K562 (cell line): ENCODE measurements around the gene PIK3C2B. TPM values are rescaled to one million over a fixed set of nuclear protein-coding genes. Genes with fewer than 3 reads are reported as not detected.

Experiments used
- DMBX1 ChIP-seq: fragments of 250-450 bp; sonication (Bioruptor Pico); IDR thresholded peaks from 2 replicates; pipeline ENCODE4 v1.8.0; 2022; ENCODE audit warnings: inconsistent platforms, mild to moderate bottlenecking, moderate library complexity, borderline replicate concordance
- FOXJ3 ChIP-seq: sonication (generic); formaldehyde crosslinking; IDR thresholded peaks from 2 replicates; pipeline ENCODE4 v1.4.0; 2020; ENCODE audit warnings: mild to moderate bottlenecking, missing genetic modification reagents
- GMEB1 ChIP-seq: fragments of 250-450 bp; sonication (Bioruptor Pico); IDR thresholded peaks from 2 replicates; pipeline ENCODE4 v1.4.0; 2020; ENCODE audit warnings: mild to moderate bottlenecking
- HMGN3 ChIP-seq: IDR thresholded peaks from 2 replicates; pipeline ENCODE4 v1.6.1; 2011; ENCODE audit warnings: borderline replicate concordance, low read depth, mild to moderate bottlenecking, mixed read lengths, low read length; ENCODE audit not compliant: insufficient read length; ENCODE audit errors: extremely low read depth
- KAT7 ChIP-seq: sonication (generic); formaldehyde crosslinking; IDR thresholded peaks from 2 replicates; pipeline ENCODE4 v1.8.0; 2022; ENCODE audit warnings: missing genetic modification reagents, mild to moderate bottlenecking, borderline replicate concordance
- MGA ChIP-seq: fragments of 450-650 bp; IDR thresholded peaks from 2 replicates; pipeline ENCODE4 v1.6.1; 2016; ENCODE audit warnings: mild to moderate bottlenecking, moderate library complexity
- NCOA6 ChIP-seq: fragments of 450-650 bp; IDR thresholded peaks from 2 replicates; pipeline ENCODE4 v1.6.1; 2017; ENCODE audit warnings: mild to moderate bottlenecking
- PCBP1 ChIP-seq: fragments of 200-400 bp; formaldehyde crosslinking; IDR thresholded peaks from 2 replicates; pipeline ENCODE4 v1.6.1; 2018; ENCODE audit warnings: mild to moderate bottlenecking, low read depth, low read length; ENCODE audit not compliant: poor library complexity, severe bottlenecking
- PHB ChIP-seq: fragments of 250-450 bp; sonication (Bioruptor Pico); IDR thresholded peaks from 2 replicates; pipeline ENCODE4 v1.5.0; 2021
- RNF219 ChIP-seq: fragments of 250-450 bp; sonication (Bioruptor Pico); IDR thresholded peaks from 2 replicates; pipeline ENCODE4 v1.5.0; 2022; ENCODE audit warnings: mild to moderate bottlenecking
- TARDBP ChIP-seq: fragments of 450-650 bp; IDR thresholded peaks from 2 replicates; pipeline ENCODE4 v1.6.1; 2016
- ZNF695 ChIP-seq: fragments of 450-650 bp; formaldehyde crosslinking; IDR thresholded peaks from 2 replicates; pipeline ENCODE4 v1.4.0; 2020; ENCODE audit warnings: mild to moderate bottlenecking, moderate library complexity
- polyA plus RNA-seq, 8 experiments: library from polyadenylated mRNA; depleted of rRNA in 4 of 8; stranded (reverse) in 5 of 8; unstranded in 3 of 8; fragments of >200 nt; fragmentation: Nextera tagmentation in 2 of 8; fragmentation: Illumina TruSeq in 1 of 8; extraction: Ambion mirVana in 2 of 8; extraction: Trizol in 1 of 8; gene quantifications; 2 replicates each; pipeline versions ENCODE4 v1.2.1 to v1.2.3, GENCODE V29; 2011 to 2014; ENCODE audit warnings: inconsistent platforms in 1 of 8, missing spikeins in 1 of 8
- total RNA-seq, 7 experiments: library from RNA; depleted of rRNA in 6 of 7; stranded (reverse); fragments of >200 nt in 6 of 7; fragmentation: Illumina TruSeq in 2 of 7; extraction: Trizol in 2 of 7; gene quantifications; 2 replicates each; pipeline versions ENCODE4 v1.2.1 to v1.2.3, GENCODE V29; 2011 to 2021; ENCODE audit warnings: low replicate concordance in 1 of 7

Gene PIK3C2B
- total and polyA plus RNA-seq, 9 of the 15 experiments (the other 6 are each of a cell fraction or from before 2014, with no cell fraction given), result 0.10 to 2.9 (median 0.72) TPM

DNA sequence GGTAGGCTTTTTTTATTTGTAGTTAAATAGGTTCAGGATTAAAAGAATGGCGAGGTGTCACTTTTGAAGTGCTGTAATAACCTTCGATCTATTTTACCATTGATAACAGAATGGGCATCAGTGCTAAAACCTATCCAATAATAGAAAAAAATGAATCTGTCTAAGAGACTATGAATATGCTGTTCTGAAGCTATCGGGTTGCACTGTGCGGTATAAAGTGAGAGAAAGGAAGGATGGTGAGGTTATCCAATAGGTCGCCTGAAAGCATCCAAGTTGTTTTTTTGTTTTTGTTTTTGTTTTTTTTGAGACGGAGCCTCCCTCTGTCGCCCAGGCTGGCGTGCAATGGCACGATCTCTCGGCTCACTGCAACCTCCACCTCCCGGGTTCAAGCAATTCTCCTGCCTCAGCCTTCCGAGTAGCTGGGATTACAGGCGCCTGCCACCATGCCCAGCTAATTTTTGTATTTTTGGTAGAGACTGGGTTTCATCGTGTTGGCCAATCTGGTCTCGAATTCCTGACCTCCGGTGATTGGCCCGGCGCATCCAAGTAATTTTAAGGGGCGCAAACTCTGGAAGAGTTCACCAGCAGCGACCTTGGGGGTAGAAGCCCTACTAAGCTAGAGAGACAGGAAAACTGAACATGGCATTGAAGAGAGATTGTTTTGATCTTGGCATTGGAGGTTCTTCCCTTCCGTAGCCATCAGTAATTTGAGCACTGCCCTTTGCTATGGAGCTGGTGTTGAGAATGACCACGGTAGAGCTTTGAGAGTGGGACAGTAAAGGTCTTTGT is 12.9 kb upstream of the PIK3C2B start (continued):
- TF ChIP-seq MGA, result no peak
- no peak for TF ChIP-seq FOXJ3 (CRISPR knock-in tag)
- TF ChIP-seq HMGN3, result no peak
- TF ChIP-seq RNF219, result no peak
- no peak for TF ChIP-seq ZNF695 (CRISPR knock-in tag)
- no peak for TF ChIP-seq KAT7 (CRISPR knock-in tag)
- no peak for TF ChIP-seq GMEB1 (CRISPR knock-in tag)
- TF ChIP-seq TARDBP, result no peak
- no peak for TF ChIP-seq NCOA6
- TF ChIP-seq DMBX1 (CRISPR knock-in tag), result peak; percentile 8; the same call in 1 of the 2 replicates
- TF ChIP-seq PCBP1, result no peak
- no peak for TF ChIP-seq PHB (CRISPR knock-in tag)
